ENCODE results near the gene CERS4. TPM values are rescaled to one million over a fixed set of nuclear protein-coding genes. Genes with fewer than 3 reads are reported as not detected.

CERS4 gene
- polyA plus RNA-seq, 1 of the 3 experiments (the other 2 are of a cell fraction) = 36.5 TPM

DNA sequence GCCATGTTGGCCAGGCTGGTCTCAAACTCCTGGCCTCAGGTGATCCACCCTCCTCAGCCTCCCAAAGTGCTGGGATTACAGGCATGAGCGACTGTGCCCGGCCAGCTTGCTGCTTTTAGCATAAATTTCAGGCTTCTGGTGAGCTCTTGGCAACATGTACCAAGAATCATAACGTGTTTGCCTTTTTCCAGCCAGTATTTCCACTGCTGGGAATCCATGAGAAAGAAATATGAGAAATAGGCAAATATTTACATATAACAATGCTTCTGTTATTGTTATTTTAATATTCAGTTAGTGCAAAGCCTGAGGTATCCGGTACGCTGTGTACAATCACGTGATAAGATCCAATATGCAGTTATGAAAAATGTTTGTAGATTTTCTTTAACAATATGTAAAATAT is 29.2 kb upstream of the CERS4 start:
- CTCF ChIA-PET = interaction anchor here (0.9 to 2.0 kb wide), 3 partner anchors 22 to 178 kb away, joined by 3 to 7 read pairs (median 3); no protein-coding TSS in a partner anchor
- 61% methylated on average over 6 of the region's 6 CpGs for WGBS (ENCODE audit: low lambda C conversion rate)

DNA sequence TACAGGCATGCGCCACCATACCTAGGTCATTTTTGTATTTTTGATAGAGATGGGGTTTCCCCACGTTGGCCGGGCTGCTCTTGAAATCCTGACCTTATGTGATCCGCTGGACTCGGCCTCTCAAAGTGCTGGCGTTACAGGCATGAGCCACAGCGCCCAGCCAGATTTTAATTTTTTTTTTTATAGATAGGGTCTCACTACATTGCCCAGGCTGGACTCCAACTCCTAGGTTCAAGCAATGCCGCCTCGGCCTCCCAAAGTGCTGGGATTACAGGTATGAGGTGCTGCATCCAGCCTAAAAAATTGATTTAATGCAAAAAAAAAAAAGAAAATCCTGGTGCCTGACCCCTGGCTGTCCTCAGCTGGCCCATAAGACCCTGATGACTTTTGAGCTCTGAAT is 24.9 kb upstream of the CERS4 start:
- Histone ChIP-seq H3K9me3 (no peaks in the 10 kb centered on the region), H3F3A (replicated peaks; ENCODE audit: insufficient read depth) (no peaks in the 10 kb centered on the region), H4K20me1 (ENCODE audit: insufficient read depth) (no peaks in the 10 kb centered on the region), H3K79me2 (ENCODE audit: insufficient read depth) (no peaks in the 10 kb centered on the region), H3K27me3 (ENCODE audit: insufficient read depth) (no peaks in the 10 kb centered on the region), H3K36me3 (replicated peaks in 1 of 2; ENCODE audit: control insufficient read depth in 1 of 2, insufficient read depth in 2 of 2, low read length in 1 of 2) (no peaks in the 10 kb centered on the region), H3K27ac (ENCODE audit: low read depth in 2 of 2, low read length in 1 of 2) (no peak overlapping the region), H3K4me1 (ENCODE audit: control insufficient read depth in 1 of 2, insufficient read depth in 2 of 2, low read depth in 1 of 2, low read length in 1 of 2) (no peaks in the 10 kb centered on the region), H2AFZ (ENCODE audit: low read depth) (no peak overlapping the region), H3K4me3 (ENCODE audit: low read depth in 2 of 2, low read length in 1 of 2) (no peak overlapping the region), H3K9ac (no peak overlapping the region), H3K4me2 (no peak overlapping the region), H3K9me2 (no peaks in the 10 kb centered on the region)
- WGBS (ENCODE audit: low lambda C conversion rate) = 89% methylated on average over 9 of the region's 9 CpGs
- CTCF ChIA-PET = interaction anchor here (1.1 kb wide), 1 partner anchor 9 kb away, joined by 7 read pairs; no protein-coding TSS in a partner anchor
- TF ChIP-seq TAF1 (IDR thresholded peaks at IDR 0.05; ENCODE audit: borderline replicate concordance, low read depth, low read length) = no peak
- POLR2A ChIA-PET = no interaction called here
- DNase-seq = no peak

More for the DNA sequence above, 29.2 kb upstream of the CERS4 start:
- Histone ChIP-seq H3K4me1 (ENCODE audit: control insufficient read depth in 1 of 2, insufficient read depth in 2 of 2, low read depth in 1 of 2, low read length in 1 of 2) (no peaks in the 10 kb centered on the region), H2AFZ (ENCODE audit: low read depth) (no peak overlapping the region), H3K27me3 (ENCODE audit: insufficient read depth) (no peaks in the 10 kb centered on the region; the same call in 1 of the 2 replicates), H4K20me1 (ENCODE audit: insufficient read depth) (no peaks in the 10 kb centered on the region), H3F3A (replicated peaks; ENCODE audit: insufficient read depth) (no peaks in the 10 kb centered on the region), H3K9me2 (no peaks in the 10 kb centered on the region), H3K9me3 (no peaks in the 10 kb centered on the region), H3K36me3 (replicated peaks in 1 of 2; ENCODE audit: control insufficient read depth in 1 of 2, insufficient read depth in 2 of 2, low read length in 1 of 2) (no peaks in the 10 kb centered on the region), H3K27ac (ENCODE audit: low read depth in 2 of 2, low read length in 1 of 2) (no peak overlapping the region), H3K9ac (no peak overlapping the region), H3K79me2 (ENCODE audit: insufficient read depth) (no peaks in the 10 kb centered on the region), H3K4me2 (no peak overlapping the region), H3K4me3 (ENCODE audit: low read depth in 2 of 2, low read length in 1 of 2) (no peak overlapping the region)
- POLR2A ChIA-PET = no interaction called here
- TF ChIP-seq TAF1 (IDR thresholded peaks at IDR 0.05; ENCODE audit: borderline replicate concordance, low read depth, low read length) (no peak), YY1 (IDR thresholded peaks at IDR 0.05; ENCODE audit: low read depth) (no peak), RCOR1 (IDR thresholded peaks at IDR 0.05; ENCODE audit: low read length) (no peak), RFX5 (IDR thresholded peaks at IDR 0.05; ENCODE audit: low read length) (no peak), TCF12 (IDR thresholded peaks at IDR 0.05) (no peak), GATA2 (CRISPR knock-in tag; IDR thresholded peaks at IDR 0.05) (no peak), CHD2 (IDR thresholded peaks at IDR 0.05; ENCODE audit: low read length, partially characterized antibody) (no peak), POLR2AphosphoS5 (IDR thresholded peaks at IDR 0.05; ENCODE audit: low read depth, low read length) (no peak), EZH2phosphoT487 (IDR thresholded peaks at IDR 0.05; ENCODE audit: borderline replicate concordance, low read depth) (no peak), FOXM1 (IDR thresholded peaks at IDR 0.05; ENCODE audit: low read depth) (no peak), MXI1 (IDR thresholded peaks at IDR 0.05; ENCODE audit: low read depth, low read length) (no peak)
- TF ChIP-seq, protein P1, sequence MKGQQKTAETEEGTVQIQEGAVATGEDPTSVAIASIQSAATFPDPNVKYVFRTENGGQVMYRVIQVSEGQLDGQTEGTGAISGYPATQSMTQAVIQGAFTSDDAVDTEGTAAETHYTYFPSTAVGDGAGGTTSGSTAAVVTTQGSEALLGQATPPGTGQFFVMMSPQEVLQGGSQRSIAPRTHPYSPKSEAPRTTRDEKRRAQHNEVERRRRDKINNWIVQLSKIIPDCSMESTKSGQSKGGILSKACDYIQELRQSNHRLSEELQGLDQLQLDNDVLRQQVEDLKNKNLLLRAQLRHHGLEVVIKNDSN (IDR thresholded peaks at IDR 0.05; ENCODE audit: borderline replicate concordance, low read depth) = no peak
- TF ChIP-seq, protein P2, sequence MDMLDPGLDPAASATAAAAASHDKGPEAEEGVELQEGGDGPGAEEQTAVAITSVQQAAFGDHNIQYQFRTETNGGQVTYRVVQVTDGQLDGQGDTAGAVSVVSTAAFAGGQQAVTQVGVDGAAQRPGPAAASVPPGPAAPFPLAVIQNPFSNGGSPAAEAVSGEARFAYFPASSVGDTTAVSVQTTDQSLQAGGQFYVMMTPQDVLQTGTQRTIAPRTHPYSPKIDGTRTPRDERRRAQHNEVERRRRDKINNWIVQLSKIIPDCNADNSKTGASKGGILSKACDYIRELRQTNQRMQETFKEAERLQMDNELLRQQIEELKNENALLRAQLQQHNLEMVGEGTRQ (IDR thresholded peaks at IDR 0.05; ENCODE audit: borderline replicate concordance, low read depth, low read length) = no peak
- TF ChIP-seq, protein P3, sequence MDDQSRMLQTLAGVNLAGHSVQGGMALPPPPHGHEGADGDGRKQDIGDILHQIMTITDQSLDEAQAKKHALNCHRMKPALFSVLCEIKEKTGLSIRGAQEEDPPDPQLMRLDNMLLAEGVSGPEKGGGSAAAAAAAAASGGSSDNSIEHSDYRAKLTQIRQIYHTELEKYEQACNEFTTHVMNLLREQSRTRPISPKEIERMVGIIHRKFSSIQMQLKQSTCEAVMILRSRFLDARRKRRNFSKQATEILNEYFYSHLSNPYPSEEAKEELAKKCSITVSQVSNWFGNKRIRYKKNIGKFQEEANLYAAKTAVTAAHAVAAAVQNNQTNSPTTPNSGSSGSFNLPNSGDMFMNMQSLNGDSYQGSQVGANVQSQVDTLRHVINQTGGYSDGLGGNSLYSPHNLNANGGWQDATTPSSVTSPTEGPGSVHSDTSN (IDR thresholded peaks at IDR 0.05) = no peak
- no peak for DNase-seq
